ENCODE results near the gene TMCO5A. TPM values are rescaled to one million over a fixed set of nuclear protein-coding genes. Genes with fewer than 3 reads are reported as not detected.

The TMCO5A gene
- polyA plus RNA-seq, 1 experiment: not detected

GRCh38 chr15:37995461-37996347 lies 61.3 kb downstream of the TMCO5A start:
- DNase-seq (ENCODE audit: low read depth, low spot score): peak; percentile 27
- POLR2A ChIA-PET: interaction anchor here (0.7 to 1.5 kb wide), 3 partner anchors 135 to 479 kb away, joined by 3 to 7 read pairs (median 3); partner anchors contain the start of gene FAM98B
- CTCF ChIA-PET: interaction anchor here (0.6 to 3.6 kb wide), 47 partner anchors 9 to 703 kb away, joined by 3 to 34 read pairs (median 4); partner anchors contain the start of genes FAM98B, RASGRP1 and SPRED1

More at GRCh38 chr15:37995461-37996347, 61.3 kb downstream of the TMCO5A start:
- no peaks in the 10 kb centered on the region for H3K27me3 ChIP-seq (ENCODE audit: control insufficient read depth, insufficient read depth, low read length)
- TF ChIP-seq CTCF (IDR thresholded peaks at IDR 0.05; ENCODE audit: low read depth, low read length): peak; percentile 72
- no peak overlapping the region; the same call in 1 of the 2 replicates for H3K4me3 ChIP-seq (ENCODE audit: low read depth, low read length)
- no peaks in the 10 kb centered on the region for H3K9me3 ChIP-seq (ENCODE audit: control insufficient read depth, insufficient read depth, low read length)
- no peak overlapping the region for H3K27ac ChIP-seq (ENCODE audit: low read depth, low read length)

Data from AG04450 (cell line).